ENCODE data around the gene ATP1B2.

Gene ATP1B2

DNA sequence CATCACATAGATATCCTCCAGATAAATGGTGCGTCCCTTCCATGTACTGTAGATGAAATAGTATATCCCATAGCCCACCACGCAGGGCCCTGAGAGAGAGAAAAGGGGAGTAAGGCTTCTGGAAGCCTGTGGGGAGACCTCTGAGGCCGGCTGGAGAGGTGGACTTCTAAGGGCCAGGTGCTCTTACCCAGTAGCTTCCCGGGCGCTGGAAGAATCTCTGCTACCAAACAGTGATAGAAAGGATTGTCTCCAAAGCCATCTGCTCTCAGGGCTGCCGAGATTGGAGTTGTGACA lies 23.8 kb upstream of the ATP1B2 start:
- DNase-seq (ENCODE audit: low read depth), result no peak
- TF ChIP-seq, protein P1, sequence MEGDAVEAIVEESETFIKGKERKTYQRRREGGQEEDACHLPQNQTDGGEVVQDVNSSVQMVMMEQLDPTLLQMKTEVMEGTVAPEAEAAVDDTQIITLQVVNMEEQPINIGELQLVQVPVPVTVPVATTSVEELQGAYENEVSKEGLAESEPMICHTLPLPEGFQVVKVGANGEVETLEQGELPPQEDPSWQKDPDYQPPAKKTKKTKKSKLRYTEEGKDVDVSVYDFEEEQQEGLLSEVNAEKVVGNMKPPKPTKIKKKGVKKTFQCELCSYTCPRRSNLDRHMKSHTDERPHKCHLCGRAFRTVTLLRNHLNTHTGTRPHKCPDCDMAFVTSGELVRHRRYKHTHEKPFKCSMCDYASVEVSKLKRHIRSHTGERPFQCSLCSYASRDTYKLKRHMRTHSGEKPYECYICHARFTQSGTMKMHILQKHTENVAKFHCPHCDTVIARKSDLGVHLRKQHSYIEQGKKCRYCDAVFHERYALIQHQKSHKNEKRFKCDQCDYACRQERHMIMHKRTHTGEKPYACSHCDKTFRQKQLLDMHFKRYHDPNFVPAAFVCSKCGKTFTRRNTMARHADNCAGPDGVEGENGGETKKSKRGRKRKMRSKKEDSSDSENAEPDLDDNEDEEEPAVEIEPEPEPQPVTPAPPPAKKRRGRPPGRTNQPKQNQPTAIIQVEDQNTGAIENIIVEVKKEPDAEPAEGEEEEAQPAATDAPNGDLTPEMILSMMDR (IDR thresholded peaks at IDR 0.05; ENCODE audit: low read depth, low read length, missing control alignments), result no peak
- peak overlapping the region; percentile 80 for H3K4me3 ChIP-seq (ENCODE audit: low read depth, low read length)

DNA sequence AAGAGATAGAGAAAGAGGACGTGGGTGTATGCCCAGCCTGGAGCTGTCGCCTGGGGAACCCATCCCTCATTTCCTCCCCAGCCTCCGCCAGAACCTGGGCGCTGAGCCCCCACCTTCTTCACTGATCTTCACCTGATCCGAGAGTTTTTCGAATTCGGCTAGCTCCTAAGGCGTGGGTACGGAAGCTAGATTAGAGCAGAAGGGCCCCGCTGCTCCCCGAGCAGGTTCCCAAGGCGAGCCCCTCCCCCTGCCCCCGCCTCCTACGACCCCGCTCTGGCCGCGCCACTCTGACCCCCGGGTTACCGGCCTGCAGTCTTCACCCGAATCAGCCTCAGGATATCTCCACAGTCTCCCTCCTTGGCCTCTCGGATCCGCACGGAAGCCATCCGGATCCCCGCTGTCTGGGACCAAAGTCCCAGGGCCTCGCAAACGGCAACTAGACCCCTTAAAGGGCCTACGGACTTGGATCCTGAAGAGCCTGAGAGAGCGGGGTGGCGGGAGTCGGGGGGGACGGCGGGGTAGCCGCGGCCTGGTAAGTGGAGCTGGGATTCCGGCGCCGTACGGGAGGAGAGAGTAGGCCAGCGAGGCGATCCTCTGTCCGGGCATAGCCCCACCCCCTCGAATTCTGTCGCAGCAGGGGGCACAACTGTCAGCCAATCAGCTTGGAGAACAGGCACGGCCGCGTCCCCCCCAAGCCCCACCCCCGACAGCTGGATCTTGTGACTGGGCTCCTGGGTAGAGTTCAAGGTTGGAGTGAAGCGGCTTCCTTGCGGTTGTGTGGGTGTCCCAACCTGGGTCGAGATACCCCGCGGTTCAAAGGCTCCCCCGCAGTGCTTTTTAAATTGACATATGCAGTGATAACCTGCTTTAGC lies 23.2 kb upstream of the ATP1B2 start, which contains the start of gene SAT2:
Gene SAT2 (minus strand): TSS at position 572 of the 872 bp plus-strand sequence. CDS start 186 bp downstream, at position 386.
- peak; percentile 75 for DNase-seq (ENCODE audit: low read depth)
- H3K4me3 ChIP-seq (ENCODE audit: low read depth, low read length), result peak within 1 kb of the TSS; percentile 80
- TF ChIP-seq, protein P1 (IDR thresholded peaks at IDR 0.05; ENCODE audit: low read depth, low read length, missing control alignments), result no peak

DNA sequence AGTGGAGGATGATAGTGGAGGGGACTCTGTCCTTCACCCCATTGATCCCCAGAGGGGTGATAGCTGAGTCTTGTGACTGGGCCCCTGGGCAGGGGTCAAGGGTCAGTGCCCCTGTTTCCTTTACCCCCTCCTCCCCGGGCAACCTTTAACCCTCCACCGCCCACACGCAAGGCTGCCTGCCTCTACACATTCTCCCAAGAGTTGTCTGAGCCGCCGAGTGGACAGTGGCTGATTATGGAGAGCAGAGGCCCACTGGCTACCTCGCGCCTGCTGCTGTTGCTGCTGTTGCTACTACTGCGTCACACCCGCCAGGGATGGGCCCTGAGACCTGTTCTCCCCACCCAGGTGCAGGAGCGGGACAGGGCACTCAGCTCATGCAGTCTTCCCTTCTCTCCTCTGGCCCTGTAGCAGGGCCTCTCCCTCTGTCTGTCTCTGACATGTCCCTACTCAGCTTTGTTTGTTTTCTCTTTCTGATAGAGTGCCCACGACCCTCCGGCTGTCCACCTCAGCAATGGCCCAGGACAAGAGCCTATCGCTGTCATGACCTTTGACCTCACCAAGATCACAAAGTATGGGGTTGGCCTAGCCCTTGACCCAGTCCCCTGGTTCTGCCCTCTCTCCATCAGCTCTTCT lies 20.7 kb upstream of the ATP1B2 start, which contains the start of gene SHBG:
Gene SHBG (plus strand): TSS at position 197 of the 633 bp plus-strand sequence. CDS start 38 bp downstream, at position 235.
- TF ChIP-seq, protein P1 (IDR thresholded peaks at IDR 0.05; ENCODE audit: low read depth, low read length, missing control alignments), result no peak

DNA sequence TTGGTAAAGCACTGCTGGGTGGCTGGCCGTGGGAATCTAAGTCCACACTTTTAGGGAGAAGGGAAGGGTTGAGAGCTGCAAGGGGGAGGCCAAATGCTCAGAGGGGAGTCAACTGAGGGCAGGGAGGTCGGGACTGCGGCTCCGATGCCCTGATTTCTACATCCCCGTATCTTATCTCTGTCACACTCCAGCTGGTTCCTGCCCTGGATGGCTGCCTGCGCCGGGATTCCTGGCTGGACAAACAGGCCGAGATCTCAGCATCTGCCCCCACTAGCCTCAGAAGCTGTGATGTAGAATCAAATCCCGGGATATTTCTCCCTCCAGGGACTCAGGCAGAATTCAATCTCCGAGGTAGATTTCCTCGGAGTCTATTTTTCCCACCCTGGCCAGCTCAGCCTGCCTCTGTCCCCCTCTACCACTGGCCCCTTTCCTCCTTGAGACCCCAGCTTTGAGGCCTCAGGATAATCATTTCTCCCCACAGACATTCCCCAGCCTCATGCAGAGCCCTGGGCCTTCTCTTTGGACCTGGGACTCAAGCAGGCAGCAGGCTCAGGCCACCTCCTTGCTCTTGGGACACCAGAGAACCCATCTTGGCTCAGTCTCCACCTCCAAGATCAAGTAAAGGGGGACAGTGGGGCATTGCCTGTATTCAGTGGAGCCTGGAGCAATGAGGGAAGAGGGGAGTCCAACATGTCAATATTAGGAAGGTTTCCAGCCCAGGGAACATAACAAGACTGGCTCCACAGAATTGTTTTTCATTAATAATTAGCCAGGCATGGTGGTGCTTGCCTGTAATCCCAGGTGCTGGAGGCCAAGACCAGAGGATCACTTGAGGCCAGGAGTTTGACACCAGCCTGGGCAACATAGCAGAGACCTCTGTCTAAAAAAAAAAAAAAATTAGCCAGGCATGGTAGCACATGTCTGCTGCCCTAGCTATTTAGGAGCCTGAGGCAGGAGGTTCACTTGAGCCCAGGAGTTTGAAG lies 19.0 kb upstream of the ATP1B2 start:
- TF ChIP-seq, protein P1 (IDR thresholded peaks at IDR 0.05; ENCODE audit: low read depth, low read length, missing control alignments), result no peak
- no peak overlapping the region for H3K4me3 ChIP-seq (ENCODE audit: low read depth, low read length)
- no peak for DNase-seq (ENCODE audit: low read depth)

More for the DNA sequence above, 20.7 kb upstream of the ATP1B2 start, which contains the start of gene SHBG:
- DNase-seq (ENCODE audit: low read depth), result no peak
- no peak within 1 kb of the TSS for H3K4me3 ChIP-seq (ENCODE audit: low read depth, low read length)

DNA sequence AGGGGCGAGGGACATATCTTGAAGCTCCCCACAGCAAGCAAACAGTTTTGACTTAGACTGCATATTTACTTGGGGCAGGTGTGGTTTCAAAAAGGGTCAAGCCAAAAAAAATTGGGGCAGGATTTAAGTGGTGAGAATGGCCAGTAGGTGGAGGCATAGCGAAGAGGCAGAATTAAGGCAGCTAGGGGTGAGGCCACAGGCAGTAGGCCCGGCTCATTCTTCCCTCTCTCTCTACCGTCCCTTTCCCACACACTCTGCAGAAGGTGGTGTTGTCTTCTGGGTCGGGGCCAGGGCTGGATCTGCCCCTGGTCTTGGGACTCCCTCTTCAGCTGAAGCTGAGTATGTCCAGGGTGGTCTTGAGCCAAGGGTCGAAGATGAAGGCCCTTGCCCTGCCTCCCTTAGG lies 18.2 kb upstream of the ATP1B2 start:
- TF ChIP-seq, protein P1 (IDR thresholded peaks at IDR 0.05; ENCODE audit: low read depth, low read length, missing control alignments), result peak; percentile 70
- no peak for DNase-seq (ENCODE audit: low read depth)
- no peak overlapping the region for H3K4me3 ChIP-seq (ENCODE audit: low read depth, low read length)

DNA sequence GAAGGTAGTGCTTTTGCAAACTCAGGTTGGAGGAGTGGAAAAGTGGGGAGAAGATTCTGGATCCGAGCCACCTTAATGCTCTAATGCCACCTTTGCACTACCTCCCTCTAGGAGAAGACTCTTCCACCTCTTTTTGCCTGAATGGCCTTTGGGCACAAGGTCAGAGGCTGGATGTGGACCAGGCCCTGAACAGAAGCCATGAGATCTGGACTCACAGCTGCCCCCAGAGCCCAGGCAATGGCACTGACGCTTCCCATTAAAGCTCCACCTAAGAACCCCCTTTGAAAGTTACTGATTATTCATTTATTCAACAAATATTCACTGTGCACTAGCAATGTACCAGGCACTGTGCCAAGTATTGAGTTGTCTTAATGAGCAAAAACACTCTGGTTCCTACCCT lies 17.6 kb upstream of the ATP1B2 start:
- no peak for DNase-seq (ENCODE audit: low read depth)
- no peak overlapping the region for H3K4me3 ChIP-seq (ENCODE audit: low read depth, low read length)
- TF ChIP-seq, protein P1 (IDR thresholded peaks at IDR 0.05; ENCODE audit: low read depth, low read length, missing control alignments), result no peak

All from GM12864 (cell line).